PC-9 (cell line): ENCODE results near the gene CALHM2.

Experiments
- CTCF ChIP-seq: fragments of 200-600 bp; sonication (generic); conservative IDR thresholded peaks from 2 replicates; pipeline ENCODE4 v1.6.1; 2017; ENCODE audit warnings: mixed run types, antibody characterized with exemption, mild to moderate bottlenecking, moderate library complexity
- EZH2 ChIP-seq: fragments of 200-600 bp; sonication (generic); IDR thresholded peaks from 2 replicates; pipeline ENCODE4 v1.8.0; 2017; ENCODE audit warnings: antibody characterized with exemption, low read depth

- TF ChIP-seq CTCF: no peak
- no peak for TF ChIP-seq EZH2
These were observed 498 bp upstream of the CALHM2 start for GRCh38 chr10:103452506-103453230.
